SK-N-SH treated with all-trans-retinoic acid at 6 μM for 48 hours (cell line): ENCODE measurements around the gene RPA1.

ENCODE experiments used
- CSDC2 ChIP-seq: fragments of 250-450 bp; sonication (Bioruptor Pico); IDR thresholded peaks from 2 replicates; pipeline ENCODE4 v1.5.0; 2020; ENCODE audit warnings: mild to moderate bottlenecking, moderate library complexity
- CSRNP3 ChIP-seq: fragments of 250-450 bp; sonication (Bioruptor Pico); IDR thresholded peaks from 2 replicates; pipeline ENCODE4 v1.5.1; 2021; ENCODE audit warnings: mild to moderate bottlenecking, moderate library complexity
- RARB ChIP-seq: fragments of 250-450 bp; sonication (Bioruptor Pico); IDR thresholded peaks from 2 replicates; pipeline ENCODE4 v1.8.0; 2021; ENCODE audit warnings: mild to moderate bottlenecking, moderate library complexity
- SNAI2 ChIP-seq: fragments of 250-450 bp; sonication (Bioruptor Pico); IDR thresholded peaks from 2 replicates; pipeline ENCODE4 v1.5.0; 2020; ENCODE audit warnings: mild to moderate bottlenecking, moderate library complexity
- ZNF70 ChIP-seq: fragments of 450-650 bp; formaldehyde crosslinking; IDR thresholded peaks from 2 replicates; pipeline ENCODE4 v1.5.0; 2020; ENCODE audit warnings: mild to moderate bottlenecking, moderate library complexity

GRCh38 chr17:1807890-1808289 lies 21.9 kb upstream of the RPA1 start:
- TF ChIP-seq SNAI2 (CRISPR knock-in tag) (no peak), RARB (CRISPR knock-in tag) (no peak), CSDC2 (CRISPR knock-in tag) (no peak), ZNF70 (no peak), CSRNP3 (no peak)
